KG1 (cell line): ENCODE data around the gene OR5H14.

Source experiments
- DNase-seq: peaks from one replicate; lab custom pipeline; 2025; lab: John Stamatoyannopoulos, UW

Gene OR5H14

DNA sequence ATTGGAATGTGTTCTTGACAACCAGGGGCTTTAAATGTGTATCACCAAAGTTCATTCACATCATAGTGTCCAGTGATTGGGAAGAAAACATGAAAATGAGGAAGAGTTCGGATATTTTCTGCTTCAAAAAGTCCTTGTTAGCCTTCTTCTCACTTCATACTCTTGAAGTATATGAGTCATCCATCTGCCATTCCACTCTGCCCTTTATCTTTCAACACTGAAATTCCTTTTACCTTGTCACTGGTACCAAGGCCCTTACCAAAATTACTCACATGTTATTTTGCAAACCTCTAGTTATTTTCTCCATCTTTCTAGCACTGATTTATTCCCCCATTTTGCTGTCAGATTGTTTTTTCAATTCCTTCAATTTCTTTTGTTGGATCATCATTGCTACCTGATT is 51.7 kb downstream of the OR5H14 start:
- DNase-seq = no peak
